ENCODE data around the gene MLC1. TPM values are rescaled to one million over a fixed set of nuclear protein-coding genes. Genes with fewer than 3 reads are reported as not detected.

Gene MLC1
- total and polyA plus RNA-seq, 9 donors = 0.11 to 1.1 (median 0.35) TPM; not detected in 2

DNA sequence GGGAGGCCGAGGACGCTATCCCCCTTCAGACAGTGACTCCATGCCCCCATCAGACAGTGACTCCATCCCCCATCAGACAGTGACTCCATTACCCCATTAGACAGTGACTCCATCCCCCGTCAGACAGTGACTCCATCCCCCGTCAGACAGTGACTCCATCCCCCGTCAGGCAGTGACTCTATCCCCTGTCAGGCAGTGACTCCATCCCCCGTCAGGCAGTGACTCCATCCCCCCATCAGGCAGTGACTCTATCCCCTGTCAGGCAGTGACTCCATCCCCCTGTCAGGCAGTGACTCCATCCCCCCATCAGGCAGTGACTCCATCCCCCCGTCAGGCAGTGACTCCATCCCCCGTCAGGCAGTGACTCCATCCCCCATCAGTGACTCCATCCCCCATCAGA, 18.0 kb downstream of the MLC1 start:
- no peaks in the 10 kb centered on the region for H3K9me3 ChIP-seq
- no peaks in the 10 kb centered on the region for H3K27me3 ChIP-seq
- H3K4me3 ChIP-seq = no peak overlapping the region
- TF ChIP-seq POLR2A (IDR thresholded peaks at IDR 0.05) = no peak
- TF ChIP-seq EP300 (IDR thresholded peaks at IDR 0.05) = no peak
- TF ChIP-seq, protein P1, sequence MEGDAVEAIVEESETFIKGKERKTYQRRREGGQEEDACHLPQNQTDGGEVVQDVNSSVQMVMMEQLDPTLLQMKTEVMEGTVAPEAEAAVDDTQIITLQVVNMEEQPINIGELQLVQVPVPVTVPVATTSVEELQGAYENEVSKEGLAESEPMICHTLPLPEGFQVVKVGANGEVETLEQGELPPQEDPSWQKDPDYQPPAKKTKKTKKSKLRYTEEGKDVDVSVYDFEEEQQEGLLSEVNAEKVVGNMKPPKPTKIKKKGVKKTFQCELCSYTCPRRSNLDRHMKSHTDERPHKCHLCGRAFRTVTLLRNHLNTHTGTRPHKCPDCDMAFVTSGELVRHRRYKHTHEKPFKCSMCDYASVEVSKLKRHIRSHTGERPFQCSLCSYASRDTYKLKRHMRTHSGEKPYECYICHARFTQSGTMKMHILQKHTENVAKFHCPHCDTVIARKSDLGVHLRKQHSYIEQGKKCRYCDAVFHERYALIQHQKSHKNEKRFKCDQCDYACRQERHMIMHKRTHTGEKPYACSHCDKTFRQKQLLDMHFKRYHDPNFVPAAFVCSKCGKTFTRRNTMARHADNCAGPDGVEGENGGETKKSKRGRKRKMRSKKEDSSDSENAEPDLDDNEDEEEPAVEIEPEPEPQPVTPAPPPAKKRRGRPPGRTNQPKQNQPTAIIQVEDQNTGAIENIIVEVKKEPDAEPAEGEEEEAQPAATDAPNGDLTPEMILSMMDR (IDR thresholded peaks at IDR 0.05) = no peak
- intact Hi-C loops (cut with DNase I) = no loop called here
- DNase-seq = no peak
- H3K36me3 ChIP-seq = no peaks in the 10 kb centered on the region
- H3K4me1 ChIP-seq (ENCODE audit: insufficient read depth) = no peaks in the 10 kb centered on the region
- WGBS, 3 donors = 59 to 78% (median 78%) methylated on average over 5 to 8 of the region's 8 CpGs
- no peak overlapping the region for H3K27ac ChIP-seq

DNA sequence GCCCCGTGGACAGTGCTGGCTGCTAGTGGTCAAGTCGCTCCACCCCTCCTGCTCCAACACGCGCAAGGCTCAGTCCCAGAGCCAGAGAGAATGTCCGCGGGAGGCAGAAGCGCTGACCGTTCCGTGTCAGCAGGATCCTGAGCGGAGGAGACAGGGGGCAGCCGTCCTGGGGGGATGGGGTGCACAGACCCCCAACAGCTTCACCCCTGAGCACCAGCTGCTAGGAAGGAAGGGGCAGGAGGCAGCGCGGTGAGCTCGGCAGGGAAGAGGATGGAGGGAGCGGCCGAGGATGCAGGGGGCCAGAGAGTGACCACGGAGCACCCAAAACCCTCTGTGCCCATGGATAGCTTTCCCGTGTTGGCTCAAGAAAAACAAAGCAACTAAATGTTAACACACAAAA, 20.8 kb downstream of the MLC1 start:
- WGBS, 3 donors = 46 to 48% (median 47%) methylated on average over 18 of the region's 18 CpGs
- intact Hi-C loops (cut with DNase I) = no loop called here

DNA sequence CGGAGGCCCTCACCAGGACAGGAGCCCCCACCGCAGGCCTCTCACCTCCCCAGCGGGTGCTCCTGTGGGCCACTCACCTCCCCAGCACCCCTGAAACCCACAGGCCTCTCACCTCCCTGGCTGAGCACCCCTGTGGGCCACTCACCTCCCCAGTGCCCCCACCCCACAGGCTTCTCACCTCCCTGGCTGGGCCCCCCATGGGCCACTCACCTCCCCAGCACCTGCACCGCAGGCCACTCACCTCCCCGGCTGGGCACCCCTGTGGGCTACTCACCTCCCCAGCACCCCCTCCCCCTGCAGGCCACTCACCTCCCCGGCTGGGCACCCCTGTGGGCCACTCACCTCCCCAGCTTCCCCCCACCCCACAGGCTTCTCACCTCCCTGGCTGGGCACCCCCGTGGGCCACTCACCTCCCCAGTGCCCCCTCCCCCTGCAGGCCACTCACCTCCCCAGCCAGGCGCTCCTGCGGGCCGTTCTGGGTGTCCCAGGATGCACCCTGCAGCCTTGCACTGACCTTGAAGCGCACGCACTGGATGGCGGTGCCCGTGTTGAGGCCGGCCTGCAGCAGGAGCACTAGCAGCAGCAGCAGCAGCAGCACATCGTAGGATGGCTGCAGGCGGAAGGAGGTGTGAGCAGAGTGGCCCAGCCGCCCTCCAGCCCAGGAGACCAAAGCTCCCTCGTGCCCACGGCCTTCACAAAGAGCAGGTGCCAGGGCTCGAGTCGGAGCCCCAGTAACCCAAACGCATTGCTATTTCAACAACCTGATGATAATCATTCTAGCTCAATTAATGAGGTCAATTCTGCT, 21.4 kb downstream of the MLC1 start:
- no peaks in the 10 kb centered on the region for H3K9me3 ChIP-seq
- TF ChIP-seq EP300 (IDR thresholded peaks at IDR 0.05) = no peak
- TF ChIP-seq, protein P1 (IDR thresholded peaks at IDR 0.05) = no peak
- no peak for TF ChIP-seq POLR2A (IDR thresholded peaks at IDR 0.05)
- no peaks in the 10 kb centered on the region for H3K27me3 ChIP-seq
- WGBS, 3 donors = 41 to 59% (median 41%) methylated on average over 18 to 23 of the region's 23 CpGs
- no peaks in the 10 kb centered on the region for H3K36me3 ChIP-seq
- intact Hi-C loops (cut with DNase I) = no loop called here
- no peak for DNase-seq
- no peak overlapping the region for H3K27ac ChIP-seq
- no peak overlapping the region for H3K4me3 ChIP-seq
- peaks cover 4% of the 10 kb centered on the region for H3K4me1 ChIP-seq (ENCODE audit: insufficient read depth)

More for the DNA sequence above, 20.8 kb downstream of the MLC1 start:
- H3K36me3 ChIP-seq = no peaks in the 10 kb centered on the region
- DNase-seq = no peak
- no peak overlapping the region for H3K27ac ChIP-seq
- H3K27me3 ChIP-seq = no peaks in the 10 kb centered on the region
- TF ChIP-seq EP300 (IDR thresholded peaks at IDR 0.05) = no peak
- TF ChIP-seq, protein P1 (IDR thresholded peaks at IDR 0.05) = no peak
- no peak for TF ChIP-seq POLR2A (IDR thresholded peaks at IDR 0.05)
- H3K9me3 ChIP-seq = no peaks in the 10 kb centered on the region
- H3K4me3 ChIP-seq = no peak overlapping the region
- peaks cover 2% of the 10 kb centered on the region for H3K4me1 ChIP-seq (ENCODE audit: insufficient read depth)

DNA sequence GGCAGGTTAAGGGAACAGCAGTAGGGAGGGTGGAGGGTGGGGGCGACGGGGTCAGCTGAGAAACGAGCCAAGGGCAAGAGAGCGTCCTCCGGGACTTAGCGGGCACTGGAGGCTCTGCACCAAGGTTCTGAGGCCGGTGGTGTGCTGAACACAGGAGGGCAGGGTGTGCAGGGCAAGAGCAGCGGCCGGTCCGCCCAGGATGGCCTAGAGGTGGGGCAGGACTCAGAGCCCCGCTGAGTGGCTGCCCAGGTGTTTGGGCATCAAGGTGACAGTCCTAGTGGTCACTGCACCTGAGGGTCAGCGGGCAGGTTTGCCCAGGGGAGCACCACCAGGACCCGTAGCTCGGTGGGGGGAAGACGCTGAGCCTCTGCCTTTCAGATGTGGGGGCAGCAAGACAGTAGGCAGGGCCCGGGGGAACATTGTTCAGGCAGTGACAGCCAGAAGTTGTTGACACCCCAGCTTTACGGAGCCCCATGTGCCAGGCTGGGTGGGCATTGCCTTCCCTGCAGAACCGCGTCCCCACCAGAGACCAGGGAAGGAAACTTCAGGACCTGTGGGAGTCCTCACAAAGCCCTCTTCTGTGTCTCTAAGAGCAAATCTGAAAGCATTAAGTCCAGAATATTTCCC, 22.6 kb downstream of the MLC1 start:
- intact Hi-C loops (cut with DNase I) = no loop called here
- 89 to 91% (median 91%) methylated on average over 18 to 19 of the region's 19 CpGs for WGBS, 3 donors
- H3K4me3 ChIP-seq = no peak overlapping the region
- TF ChIP-seq EP300 (IDR thresholded peaks at IDR 0.05) = no peak
- TF ChIP-seq, protein P1 (IDR thresholded peaks at IDR 0.05) = no peak
- no peak for TF ChIP-seq POLR2A (IDR thresholded peaks at IDR 0.05)
- H3K36me3 ChIP-seq = no peaks in the 10 kb centered on the region
- H3K27ac ChIP-seq = no peak overlapping the region
- no peaks in the 10 kb centered on the region for H3K9me3 ChIP-seq
- peaks cover 4% of the 10 kb centered on the region for H3K4me1 ChIP-seq (ENCODE audit: insufficient read depth)
- no peak for DNase-seq
- H3K27me3 ChIP-seq = no peaks in the 10 kb centered on the region
